ENCODE measurements around the gene PLA2G6.

PLA2G6 gene

GRCh38 chr22:38109371-38110001 is 72.1 kb downstream of the PLA2G6 start:
- DNase-seq (ENCODE audit: low spot score), result no peak

- no peak for DNase-seq (ENCODE audit: low spot score)
Observed at GRCh38 chr22:38108561-38109319, 72.9 kb downstream of the PLA2G6 start.

DNA sequence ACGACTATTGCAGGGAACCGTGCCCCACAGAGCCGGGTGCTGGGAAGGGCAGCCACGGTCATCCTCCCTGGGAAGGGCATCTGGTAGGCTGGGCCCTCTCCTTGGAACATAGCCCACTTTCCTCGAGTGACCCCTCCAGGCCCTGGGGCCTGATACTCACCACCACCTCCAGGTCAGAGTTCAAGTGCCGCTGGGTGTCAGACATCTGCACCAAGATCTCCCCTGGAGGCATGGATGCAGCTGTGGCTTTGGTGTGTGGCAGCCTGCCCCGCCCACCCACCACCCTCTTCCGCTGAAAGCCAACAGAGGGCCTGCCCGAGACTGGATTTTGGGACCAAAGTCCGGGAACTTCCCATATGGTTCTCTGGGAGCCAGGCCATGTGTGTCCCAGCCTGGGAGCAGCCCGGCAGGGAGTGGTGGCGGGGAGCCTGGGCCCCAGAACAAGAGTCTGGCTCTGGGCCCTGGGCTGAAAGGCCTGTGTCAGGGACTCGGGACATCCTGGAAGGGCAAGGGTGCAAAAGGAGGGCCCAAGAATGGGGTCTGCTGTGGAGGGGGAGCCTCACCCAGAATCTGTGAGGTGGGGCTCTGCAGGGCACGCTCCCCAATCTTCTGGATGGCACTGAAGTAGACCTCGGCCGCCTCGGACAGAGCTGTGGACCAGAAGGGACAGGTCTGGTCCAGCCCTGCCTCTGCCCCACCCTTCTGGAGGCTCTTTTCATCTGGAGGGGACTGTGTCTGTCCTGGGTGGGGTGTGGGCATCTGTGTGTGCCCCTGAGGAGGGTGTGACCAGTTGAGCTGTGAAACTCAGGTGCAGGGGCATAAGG is 73.7 kb downstream of the PLA2G6 start:
- no peak for DNase-seq (ENCODE audit: low spot score)

DNA sequence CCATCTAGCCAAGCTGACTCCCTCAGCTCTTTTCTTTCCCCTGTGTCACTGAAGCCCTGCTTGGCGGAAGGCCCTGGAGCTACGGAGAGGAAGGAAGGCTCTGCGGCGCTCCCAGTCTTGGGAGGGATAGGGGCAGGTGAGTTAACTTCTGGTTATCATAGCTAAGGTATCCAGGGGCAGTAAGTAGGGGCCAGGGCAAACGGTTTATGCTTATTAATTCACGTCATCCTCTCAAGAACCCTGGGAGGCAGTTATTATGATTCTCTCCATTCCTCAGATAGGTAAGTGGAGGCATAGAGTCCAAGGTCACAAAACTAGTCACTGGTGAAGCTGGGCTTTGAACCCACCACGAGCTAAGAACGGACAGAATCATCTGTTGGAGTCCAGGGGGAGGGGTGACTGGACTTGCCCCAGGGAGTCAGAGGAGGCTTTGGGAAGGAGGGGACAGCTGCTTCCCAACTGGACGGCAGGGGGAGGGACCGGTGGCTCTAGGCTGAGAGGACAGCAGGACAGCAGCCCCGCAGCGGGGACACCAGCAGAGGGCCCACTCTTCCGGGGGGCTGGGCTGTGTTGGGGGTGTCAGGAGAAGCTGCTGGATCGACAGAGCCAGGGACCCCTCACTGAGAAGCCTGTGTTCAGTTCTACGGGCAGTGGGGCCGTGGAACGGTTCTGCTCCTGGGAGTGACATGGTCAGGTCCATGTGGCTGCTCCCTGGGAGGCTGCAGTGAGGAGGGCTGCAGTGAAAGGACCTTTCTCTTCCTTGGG is 74.6 kb downstream of the PLA2G6 start:
- DNase-seq (ENCODE audit: low spot score), result no peak

DNA sequence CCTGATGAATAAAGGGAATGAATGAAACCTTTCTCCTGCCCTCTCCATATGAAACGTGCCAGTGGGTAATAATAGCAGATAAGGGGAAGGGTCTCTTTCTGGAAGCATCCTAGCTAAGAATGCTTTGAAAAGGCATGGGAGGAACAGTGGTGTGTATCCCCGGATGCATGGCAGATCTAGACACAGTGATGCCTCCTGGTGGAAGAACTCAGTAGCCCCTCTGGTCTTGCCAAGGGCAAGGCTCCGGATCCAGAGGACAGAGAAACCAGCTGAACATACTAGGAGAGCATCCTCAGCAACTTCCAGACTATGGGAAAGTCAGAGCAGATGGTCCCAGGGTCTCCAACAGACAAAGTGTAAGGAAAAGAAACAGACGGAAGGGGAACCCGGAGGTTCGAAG is 77.5 kb downstream of the PLA2G6 start:
- peak; percentile 57 for DNase-seq (ENCODE audit: low spot score)

DNA sequence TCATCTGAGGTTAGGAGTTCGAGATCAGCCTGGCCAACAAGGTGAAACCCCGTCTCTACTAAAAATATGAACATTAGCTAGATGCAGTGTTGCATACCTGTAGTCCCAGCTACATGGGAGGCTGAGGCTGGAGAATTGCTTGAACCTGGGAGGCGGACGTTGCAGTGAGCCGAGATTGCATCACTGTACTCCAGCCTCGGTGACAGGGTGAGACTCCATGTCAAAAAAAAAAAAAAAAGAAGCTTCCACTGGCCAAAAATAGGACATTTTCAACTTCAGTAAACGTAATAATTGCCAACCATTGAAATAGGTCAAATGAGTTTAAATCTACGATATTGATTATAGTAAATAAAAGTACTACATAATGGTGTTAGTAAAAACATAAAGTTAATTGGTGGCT is 78.0 kb downstream of the PLA2G6 start:
- no peak for DNase-seq (ENCODE audit: low spot score)

GRCh38 chr22:38098410-38099249 is 83.0 kb downstream of the PLA2G6 start:
- DNase-seq (ENCODE audit: low spot score), result peak; percentile 33

DNA sequence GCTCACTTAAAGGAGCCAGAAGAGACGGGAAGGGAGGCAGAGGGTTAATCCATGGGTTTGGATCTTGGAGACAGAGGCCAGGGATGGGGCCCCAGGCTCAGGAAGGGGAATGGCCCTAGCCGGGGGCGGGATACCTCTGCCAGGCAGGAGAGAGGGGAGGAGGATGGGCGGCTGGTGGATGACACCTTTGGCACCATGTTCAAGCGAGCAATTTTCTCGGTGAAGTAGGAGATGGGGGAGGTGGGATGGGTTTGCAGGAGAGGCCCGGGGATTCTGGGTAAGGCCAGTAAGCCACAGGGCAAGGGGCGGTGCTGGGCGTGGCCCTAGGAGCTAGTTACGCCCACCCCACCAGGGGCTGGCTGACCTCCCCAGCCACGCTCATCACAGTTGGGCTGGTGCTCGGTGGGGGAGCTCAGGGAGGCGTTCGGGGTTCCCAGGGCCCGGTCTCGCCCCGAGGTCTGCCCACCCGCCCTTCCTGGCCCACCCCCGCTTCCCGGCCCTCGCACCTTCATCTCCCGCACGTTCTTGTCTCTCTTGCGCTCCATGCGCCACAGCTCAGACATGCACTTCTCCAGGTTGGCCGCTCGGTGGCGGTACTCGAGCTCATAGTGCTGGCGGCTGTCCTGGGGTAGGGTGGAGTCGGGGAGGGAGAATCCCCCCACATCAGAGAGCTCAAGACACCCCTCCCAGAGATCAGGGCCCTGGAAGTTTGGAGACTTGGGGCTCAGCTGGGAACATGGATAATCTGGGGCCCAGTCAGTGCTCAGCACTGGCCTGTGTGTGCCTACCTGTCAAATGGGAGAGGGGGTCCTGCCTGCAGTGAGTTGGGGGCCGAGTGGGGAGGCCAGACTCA is 83.8 kb downstream of the PLA2G6 start:
- DNase-seq (ENCODE audit: low spot score), result no peak

DNA sequence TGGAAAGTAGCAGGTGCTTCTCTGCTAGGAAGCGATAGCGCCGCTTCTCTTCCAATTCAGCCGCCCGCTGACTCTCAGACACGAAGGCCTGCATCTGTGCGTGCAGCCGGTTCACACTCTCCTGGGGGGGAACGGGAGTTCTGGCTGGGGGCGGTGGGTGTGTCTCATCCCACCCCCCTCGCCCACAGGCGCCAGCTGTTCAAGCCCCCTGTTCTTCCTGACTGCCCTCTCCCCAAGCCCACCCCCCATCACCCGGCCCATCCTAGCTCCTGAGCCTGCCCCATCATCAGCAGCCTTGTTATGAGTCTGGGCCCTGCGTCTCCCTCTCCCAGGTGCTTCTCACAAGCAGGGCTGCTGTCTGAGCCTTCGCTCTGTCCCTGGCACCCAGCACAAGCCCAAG is 84.6 kb downstream of the PLA2G6 start:
- DNase-seq (ENCODE audit: low spot score), result no peak

- no peak for DNase-seq (ENCODE audit: low spot score)
Observed at GRCh38 chr22:38089474-38089851, 92.2 kb downstream of the PLA2G6 start.

- no peak for DNase-seq (ENCODE audit: low spot score)
Observed at GRCh38 chr22:38088629-38089473, 92.8 kb downstream of the PLA2G6 start.

DNA sequence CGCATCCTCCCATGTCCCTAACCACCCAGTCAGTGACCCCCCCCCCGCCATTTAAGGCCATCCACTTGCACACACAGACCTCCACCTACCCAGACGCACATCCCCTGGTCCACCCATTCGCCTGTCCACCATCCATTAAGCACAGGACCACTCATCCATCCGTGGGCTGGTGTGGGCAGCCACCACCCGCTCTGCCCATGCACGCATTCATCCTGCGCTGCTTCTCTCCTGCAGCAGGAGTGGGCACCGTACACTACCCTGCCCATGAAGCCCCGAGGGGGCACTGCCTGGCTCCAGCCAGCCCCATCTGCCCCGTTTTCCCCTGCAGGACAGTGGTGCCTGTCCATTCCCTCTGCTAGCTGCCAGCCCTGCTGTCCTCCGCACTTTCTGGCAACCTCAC is 93.8 kb downstream of the PLA2G6 start:
- DNase-seq (ENCODE audit: low spot score), result no peak

DNA sequence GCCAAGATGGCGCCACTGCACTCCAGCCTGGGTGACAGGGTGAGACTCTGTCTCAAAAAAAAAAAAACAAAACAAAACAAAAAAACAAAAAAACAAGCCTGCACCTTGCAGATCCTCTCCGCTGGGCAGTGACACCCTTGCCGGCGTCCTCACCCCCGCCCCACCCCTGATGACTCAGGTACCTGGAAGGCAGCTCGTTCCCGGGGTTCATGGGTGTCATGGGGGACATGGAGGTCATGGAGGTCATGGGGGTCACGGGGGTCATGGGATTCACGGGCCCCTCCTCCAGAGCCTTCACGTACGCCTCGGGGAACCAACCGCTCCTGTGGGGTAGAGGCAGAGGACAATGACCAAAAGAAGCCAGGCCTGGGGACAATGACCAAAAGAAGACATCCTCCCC is 94.7 kb downstream of the PLA2G6 start:
- DNase-seq (ENCODE audit: low spot score), result no peak

GRCh38 chr22:38086001-38086845 is 95.4 kb downstream of the PLA2G6 start:
- DNase-seq (ENCODE audit: low spot score), result no peak

DNA sequence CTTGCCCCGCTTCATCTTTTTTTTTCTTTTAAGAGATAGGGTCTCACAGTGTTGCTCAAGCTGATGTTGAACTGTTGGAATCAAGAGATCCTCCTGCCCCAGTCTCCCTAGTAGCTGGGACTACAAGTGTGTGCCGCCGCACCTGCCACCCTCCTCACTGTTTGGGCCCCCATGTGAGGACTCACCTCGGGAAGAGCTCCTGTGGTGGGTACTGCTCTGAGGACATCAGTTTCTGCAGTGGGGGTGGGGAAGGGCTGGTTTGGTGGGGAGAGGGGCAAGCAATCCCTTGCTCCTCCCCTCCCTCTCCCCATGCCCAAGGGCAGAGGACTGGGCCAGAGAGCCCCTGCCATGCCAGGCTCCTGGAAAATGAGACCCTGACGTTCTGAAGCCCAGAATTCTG is 96.1 kb downstream of the PLA2G6 start:
- DNase-seq (ENCODE audit: low spot score), result no peak

- no peak for DNase-seq (ENCODE audit: low spot score)
Observed at GRCh38 chr22:38085056-38085455, 96.6 kb downstream of the PLA2G6 start.

GRCh38 chr22:38083931-38084631 is 97.5 kb downstream of the PLA2G6 start, which contains the start of gene SLC16A8:
TSS of gene SLC16A8 (minus strand) at chr22:38084184. CDS start at chr22:38082873, 1,311 bp downstream.
- DNase-seq (ENCODE audit: low spot score), result peak; percentile 50

All from COLO829 (cell line).